ENCODE measurements around the gene KIF3A. TPM values are rescaled to one million over a fixed set of nuclear protein-coding genes. Genes with fewer than 3 reads are reported as not detected.

The KIF3A gene
- total RNA-seq (2014; rRNA removed; shearing (Covaris generic)) = 6.7 and 10.9 TPM in 2 replicates
- polyA plus RNA-seq (2015; cell fraction: cytosol; rRNA removed) = 5.8 and 6.1 TPM in 2 replicates
- 10.4 and 11.0 TPM in 2 replicates for polyA plus RNA-seq (2015; cell fraction: nucleus; rRNA removed)

- peak; percentile 98 for DNase-seq (ENCODE audit: low read depth, low spot score)
- in situ Hi-C loops (cut with HindIII; ENCODE audit: low pct_unique_long_range_greater_than_20kb, low sequenced_read_pairs) = no loop called here
Measured at GRCh38 chr5:132736853-132737833, at the start of gene KIF3A. Gene KIF3A, minus strand, starts transcription at chr5:132737546. Its CDS starts 127 bp downstream, at chr5:132737419.

- no peak for DNase-seq (ENCODE audit: low read depth, low spot score)
Measured at GRCh38 chr5:132787076-132787475, 49.7 kb upstream of the KIF3A start.

GRCh38 chr5:132785864-132786263 is 48.5 kb upstream of the KIF3A start:
- in situ Hi-C loops (cut with HindIII; ENCODE audit: low pct_unique_long_range_greater_than_20kb, low sequenced_read_pairs) = no loop called here
- no peak for DNase-seq (ENCODE audit: low read depth, low spot score)

More at GRCh38 chr5:132787076-132787475, 49.7 kb upstream of the KIF3A start:
- in situ Hi-C loops (cut with HindIII; ENCODE audit: low pct_unique_long_range_greater_than_20kb, low sequenced_read_pairs) = no loop called here

- in situ Hi-C loops (cut with HindIII; ENCODE audit: low pct_unique_long_range_greater_than_20kb, low sequenced_read_pairs) = no loop called here
- no peak for DNase-seq (ENCODE audit: low read depth, low spot score)
Measured at GRCh38 chr5:132785365-132785764, 48.0 kb upstream of the KIF3A start.

- in situ Hi-C loops (cut with HindIII; ENCODE audit: low pct_unique_long_range_greater_than_20kb, low sequenced_read_pairs) = no loop called here
- DNase-seq (ENCODE audit: low read depth, low spot score) = no peak
Measured at GRCh38 chr5:132782101-132782500, 44.8 kb upstream of the KIF3A start.

GRCh38 chr5:132781029-132781428 is 43.7 kb upstream of the KIF3A start:
- no peak for DNase-seq (ENCODE audit: low read depth, low spot score)
- in situ Hi-C loops (cut with HindIII; ENCODE audit: low pct_unique_long_range_greater_than_20kb, low sequenced_read_pairs) = no loop called here

GRCh38 chr5:132780577-132780976 is 43.2 kb upstream of the KIF3A start:
- DNase-seq (ENCODE audit: low read depth, low spot score) = no peak
- in situ Hi-C loops (cut with HindIII; ENCODE audit: low pct_unique_long_range_greater_than_20kb, low sequenced_read_pairs) = no loop called here

- in situ Hi-C loops (cut with HindIII; ENCODE audit: low pct_unique_long_range_greater_than_20kb, low sequenced_read_pairs) = no loop called here
- DNase-seq (ENCODE audit: low read depth, low spot score) = peak; percentile 56
Measured at GRCh38 chr5:132779961-132780360, 42.6 kb upstream of the KIF3A start.

GRCh38 chr5:132778856-132779255 is 41.5 kb upstream of the KIF3A start:
- no peak for DNase-seq (ENCODE audit: low read depth, low spot score)
- in situ Hi-C loops (cut with HindIII; ENCODE audit: low pct_unique_long_range_greater_than_20kb, low sequenced_read_pairs) = no loop called here

- in situ Hi-C loops (cut with HindIII; ENCODE audit: low pct_unique_long_range_greater_than_20kb, low sequenced_read_pairs) = no loop called here
- no peak for DNase-seq (ENCODE audit: low read depth, low spot score)
Measured at GRCh38 chr5:132778129-132778528, 40.8 kb upstream of the KIF3A start.

GRCh38 chr5:132777209-132778069 is 40.1 kb upstream of the KIF3A start, which contains the start of gene SEPTIN8:
Gene SEPTIN8, minus strand, starts transcription at chr5:132777239. Its CDS starts 102 bp downstream, at chr5:132777137.
- peak; percentile 22 for DNase-seq (ENCODE audit: low read depth, low spot score)
- in situ Hi-C loops (cut with HindIII; ENCODE audit: low pct_unique_long_range_greater_than_20kb, low sequenced_read_pairs) = no loop called here

- DNase-seq (ENCODE audit: low read depth, low spot score) = no peak
- in situ Hi-C loops (cut with HindIII; ENCODE audit: low pct_unique_long_range_greater_than_20kb, low sequenced_read_pairs) = no loop called here
Measured at GRCh38 chr5:132776938-132777208, 39.5 kb upstream of the KIF3A start.

- in situ Hi-C loops (cut with HindIII; ENCODE audit: low pct_unique_long_range_greater_than_20kb, low sequenced_read_pairs) = no loop called here
- DNase-seq (ENCODE audit: low read depth, low spot score) = peak; percentile 25
Measured at GRCh38 chr5:132776131-132776937, 39.0 kb upstream of the KIF3A start.

- no peak for DNase-seq (ENCODE audit: low read depth, low spot score)
- in situ Hi-C loops (cut with HindIII; ENCODE audit: low pct_unique_long_range_greater_than_20kb, low sequenced_read_pairs) = no loop called here
Measured at GRCh38 chr5:132775476-132775961, 38.2 kb upstream of the KIF3A start.

- in situ Hi-C loops (cut with HindIII; ENCODE audit: low pct_unique_long_range_greater_than_20kb, low sequenced_read_pairs) = no loop called here
- no peak for DNase-seq (ENCODE audit: low read depth, low spot score)
Measured at GRCh38 chr5:132774896-132775295, 37.5 kb upstream of the KIF3A start.

GRCh38 chr5:132774406-132774805 is 37.1 kb upstream of the KIF3A start:
- in situ Hi-C loops (cut with HindIII; ENCODE audit: low pct_unique_long_range_greater_than_20kb, low sequenced_read_pairs) = no loop called here
- no peak for DNase-seq (ENCODE audit: low read depth, low spot score)

GRCh38 chr5:132773601-132774355 is 36.4 kb upstream of the KIF3A start:
- no peak for DNase-seq (ENCODE audit: low read depth, low spot score)
- in situ Hi-C loops (cut with HindIII; ENCODE audit: low pct_unique_long_range_greater_than_20kb, low sequenced_read_pairs) = no loop called here
